ENCODE measurements around the gene SORCS1.
"Not testable (repeated sequence)": the region's sequence is repeated elsewhere in the genome, so short reads cannot be mapped to it uniquely, and the experiment has no call there.

SORCS1 gene

DNA sequence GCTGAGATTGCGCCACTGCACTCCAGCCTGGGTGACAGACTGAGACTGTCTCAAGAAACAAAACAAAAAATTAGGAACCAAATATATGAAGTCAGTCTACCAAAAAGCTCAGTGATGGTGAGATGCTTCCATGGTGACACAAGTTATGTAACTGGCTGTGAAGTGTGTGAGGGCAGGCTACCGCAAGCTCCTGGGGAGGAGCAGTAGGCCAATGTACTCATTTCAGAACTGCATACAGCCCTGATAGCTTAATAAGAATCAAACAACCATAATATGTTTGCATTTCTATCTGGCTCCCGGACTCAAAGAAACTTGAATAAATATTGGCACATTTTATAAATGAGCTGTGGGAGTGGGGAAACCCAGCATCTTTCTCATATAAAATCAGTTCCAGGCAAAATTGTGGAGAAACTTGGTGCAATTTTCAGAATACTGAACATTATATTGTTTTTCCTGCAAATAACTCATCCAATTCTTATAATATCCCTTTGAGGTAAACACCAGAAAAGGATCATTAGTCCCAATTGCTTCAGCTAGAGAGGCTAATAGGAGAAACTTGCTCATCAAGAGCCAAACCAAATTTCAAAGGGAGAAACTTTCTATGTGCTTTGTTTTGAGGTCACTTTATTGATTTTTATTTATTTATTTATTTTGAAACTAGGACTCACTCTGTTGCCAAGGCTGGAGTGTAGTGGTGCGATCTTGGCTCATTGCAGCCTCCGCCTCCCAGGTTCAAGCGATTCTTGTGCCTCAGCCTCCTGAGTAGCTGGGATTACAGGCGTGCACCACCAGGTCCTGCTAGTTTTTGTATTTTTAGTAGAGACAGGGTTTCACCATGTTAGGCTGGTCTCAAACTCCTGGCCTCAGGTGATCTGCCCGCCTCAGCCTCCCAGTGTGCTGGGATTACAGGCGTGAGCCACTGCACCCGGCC lies 127.0 kb downstream of the SORCS1 start:
- no peak for DNase-seq

DNA sequence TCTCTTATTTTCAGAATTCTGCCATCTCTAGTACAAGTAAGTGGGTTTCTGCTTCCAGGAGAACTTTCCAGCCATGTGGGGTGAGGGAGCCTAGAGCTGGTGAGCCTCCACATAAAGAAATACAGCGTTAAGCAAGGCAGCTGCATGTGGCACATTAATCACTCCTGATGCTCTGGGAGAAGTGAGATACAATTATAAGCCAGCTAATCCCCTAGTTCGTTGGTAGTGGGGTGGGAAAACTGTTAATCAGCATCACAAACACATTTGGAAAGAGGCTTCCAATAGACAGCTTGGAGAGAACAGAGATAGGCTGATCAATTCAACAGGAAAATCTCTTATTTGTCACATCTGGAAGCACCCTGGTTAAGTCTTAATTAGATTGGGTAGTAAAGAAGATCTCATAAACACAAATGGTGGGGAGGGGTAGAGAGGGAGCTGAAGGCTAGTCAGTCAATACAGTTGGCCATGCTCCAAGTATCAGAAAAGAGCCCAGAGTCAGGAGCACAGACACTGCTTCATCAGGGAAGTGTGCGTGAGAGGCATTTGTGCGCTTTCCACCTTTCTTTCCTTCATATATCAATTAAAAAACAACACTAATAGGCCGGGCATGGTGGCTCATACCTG lies 130.6 kb downstream of the SORCS1 start:
- DNase-seq = no peak

DNA sequence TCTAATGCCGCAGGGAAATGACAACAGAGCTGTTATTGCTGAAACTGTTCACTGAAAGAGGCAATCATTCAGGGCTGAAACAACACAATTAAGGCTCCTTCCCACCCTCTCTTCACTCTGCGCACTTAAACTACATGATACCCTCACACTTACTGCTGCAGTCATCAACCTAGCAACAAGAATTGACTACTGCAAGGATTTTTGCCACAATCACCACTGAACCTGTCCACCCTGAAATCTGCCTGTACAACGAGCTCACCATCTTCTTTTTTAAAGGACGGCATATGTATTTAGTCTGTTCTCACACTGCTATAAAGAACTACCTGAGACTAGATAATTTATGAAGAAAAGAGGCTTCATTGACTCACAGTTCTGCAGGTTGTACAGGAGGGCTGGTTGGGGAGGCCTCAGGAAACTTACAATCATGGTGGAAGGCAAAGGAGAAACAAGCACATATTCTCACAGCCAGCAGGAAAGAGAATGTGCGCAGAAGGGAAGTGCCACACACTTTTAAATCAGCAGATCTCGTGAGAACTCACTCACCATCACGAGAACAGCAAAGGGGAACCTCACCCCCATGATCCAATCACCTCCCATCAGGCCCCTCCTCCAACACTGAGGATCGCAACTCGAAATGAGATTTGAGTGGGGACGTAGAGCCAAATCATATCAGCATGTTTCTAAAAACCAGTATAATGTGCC lies 131.7 kb downstream of the SORCS1 start:
- no peak for DNase-seq

DNA sequence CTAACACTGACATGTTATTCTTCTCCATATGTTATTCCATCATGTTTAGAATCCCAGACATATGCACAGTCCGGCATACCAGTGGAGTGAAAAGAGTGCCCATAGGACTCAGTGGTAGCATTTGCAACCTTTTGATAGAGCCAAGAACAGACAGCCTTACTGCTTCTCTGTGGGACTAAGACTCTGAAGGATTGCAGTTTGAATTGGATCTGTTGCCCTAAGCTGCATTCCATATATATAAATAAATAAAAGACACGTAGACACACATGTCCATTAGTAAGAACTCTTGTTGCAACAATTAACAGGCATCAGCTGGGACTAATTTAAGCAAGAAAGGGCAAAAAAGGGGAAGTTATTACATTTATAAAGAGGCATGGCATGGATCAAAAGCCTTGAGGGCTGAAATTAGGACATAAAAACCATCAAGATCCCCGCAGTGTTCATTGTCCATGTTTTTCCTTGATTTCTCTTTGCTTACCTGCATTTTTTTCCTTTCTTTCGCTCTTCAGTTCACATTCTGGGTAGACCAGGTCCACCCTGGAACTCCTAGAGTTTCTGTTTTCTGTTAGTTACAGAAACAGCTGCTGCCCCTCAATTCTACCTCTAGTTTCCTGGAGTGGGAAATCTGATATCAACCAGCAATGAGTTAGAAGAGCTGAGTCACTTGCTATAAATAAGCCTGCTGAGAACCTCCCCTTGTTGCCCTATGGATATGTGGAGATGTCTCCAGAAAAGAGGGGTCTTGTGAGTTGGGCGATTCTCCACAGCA lies 132.4 kb downstream of the SORCS1 start:
- no peak for DNase-seq

DNA sequence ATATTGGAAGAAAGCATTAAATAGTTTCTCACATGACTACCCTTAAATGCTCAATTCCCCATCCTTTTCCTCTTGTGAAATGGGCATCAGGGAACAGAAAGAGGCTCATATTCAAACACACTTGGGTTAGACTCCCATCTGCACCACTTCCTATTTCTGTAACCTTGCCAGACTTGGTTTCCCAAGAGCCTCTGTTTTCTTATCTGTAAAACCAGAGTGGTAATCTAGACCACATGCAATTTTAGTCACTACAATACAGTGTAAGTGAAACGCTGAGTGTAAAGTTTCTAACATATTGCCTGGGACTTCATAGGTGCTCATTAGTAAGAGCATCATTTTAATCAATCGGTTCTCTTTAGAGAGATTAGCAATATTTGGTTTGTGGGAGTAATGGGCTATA lies 136.3 kb downstream of the SORCS1 start:
- DNase-seq = no peak

DNA sequence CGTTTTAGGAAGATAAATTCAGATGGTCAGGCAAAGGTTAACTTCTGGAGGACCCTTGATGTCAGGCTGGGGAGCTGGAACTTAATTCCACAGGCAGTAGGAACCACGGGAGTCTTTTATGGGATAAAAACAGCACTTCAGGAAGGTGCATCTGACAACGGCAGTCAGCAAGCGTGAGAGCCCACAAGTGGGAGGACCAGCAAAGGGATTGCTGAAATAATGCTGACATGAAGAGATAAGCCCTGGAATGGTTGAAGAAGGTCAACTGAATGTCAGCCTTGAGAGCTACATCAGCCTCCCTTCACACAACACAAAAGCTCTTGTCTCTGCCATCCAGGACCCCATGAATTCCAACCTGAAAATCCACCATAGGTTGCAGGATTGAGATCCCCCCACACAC lies 138.8 kb downstream of the SORCS1 start:
- no peak for DNase-seq

DNA sequence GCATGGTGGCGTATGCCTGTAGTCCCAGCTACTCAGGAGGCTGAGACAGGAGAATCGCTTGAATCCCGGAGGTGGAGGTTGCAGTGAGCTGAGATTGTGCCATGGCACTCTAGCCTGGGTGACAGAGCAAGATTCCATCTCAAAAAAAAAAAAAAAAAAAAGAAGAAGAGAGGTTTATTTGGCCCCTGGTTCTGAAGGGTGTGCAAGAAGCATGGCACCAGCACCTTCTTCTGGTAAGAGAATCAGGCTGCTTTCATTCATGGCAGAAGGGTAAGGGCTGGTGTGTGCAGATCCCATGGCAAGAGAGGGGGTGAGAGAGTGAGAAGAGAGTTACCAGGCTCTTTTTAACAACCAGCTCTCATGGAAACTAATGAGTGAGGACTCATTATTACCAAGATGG lies 140.5 kb downstream of the SORCS1 start:
- DNase-seq = not testable (repeated sequence)

DNA sequence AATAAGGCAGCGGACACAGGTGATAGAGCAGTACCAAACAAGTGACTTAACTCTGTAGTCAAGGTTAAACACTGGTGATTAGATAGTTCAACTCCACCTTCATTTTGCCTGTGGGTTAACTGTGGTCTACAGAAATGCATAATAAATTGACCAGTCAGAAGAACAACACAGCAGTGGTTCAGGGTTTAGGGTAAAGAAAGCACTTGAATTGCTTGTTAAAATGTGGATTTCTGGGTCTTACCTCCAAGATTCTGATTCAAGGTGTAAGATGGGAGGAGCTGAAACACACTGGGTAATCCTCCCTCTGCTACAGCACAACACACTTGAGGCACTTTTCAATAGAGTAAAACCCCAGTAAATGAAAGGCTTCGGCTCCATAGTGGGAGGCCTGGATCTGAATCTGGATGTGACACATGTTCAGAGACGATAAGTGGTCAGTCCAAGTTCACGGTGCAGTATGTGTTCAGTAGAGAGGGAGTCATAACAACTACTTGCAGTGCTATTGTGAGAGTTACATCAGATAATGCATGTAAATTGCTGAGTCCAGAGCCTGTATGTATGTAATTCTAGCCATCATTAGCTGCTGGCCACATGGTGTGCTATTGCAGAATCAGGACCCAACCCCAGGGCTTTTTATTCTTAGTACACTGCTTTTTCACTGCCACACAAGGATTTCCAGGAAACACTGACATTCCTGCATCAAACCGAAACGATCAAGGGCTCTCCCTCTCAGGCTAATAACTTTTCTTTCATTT lies 141.7 kb downstream of the SORCS1 start:
- no peak for DNase-seq

DNA sequence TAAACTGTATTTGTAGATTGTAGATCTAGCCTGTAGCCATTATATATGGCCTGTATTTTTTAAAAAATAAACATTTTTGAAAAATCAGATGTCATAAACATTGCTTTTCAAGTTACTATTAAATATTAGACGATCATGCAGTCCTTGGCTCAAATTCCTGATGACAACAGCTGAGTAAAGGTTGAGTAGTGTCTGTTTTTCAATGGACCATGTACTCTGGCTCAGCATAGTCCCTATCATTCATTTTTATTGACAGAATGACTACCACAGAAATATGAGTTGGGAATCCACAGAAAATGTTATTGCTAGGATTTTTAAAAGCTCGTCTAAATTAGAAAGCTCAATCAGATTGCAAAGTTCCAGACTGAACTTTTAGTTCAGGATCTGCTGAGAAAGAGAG lies 145.4 kb downstream of the SORCS1 start:
- DNase-seq = no peak

DNA sequence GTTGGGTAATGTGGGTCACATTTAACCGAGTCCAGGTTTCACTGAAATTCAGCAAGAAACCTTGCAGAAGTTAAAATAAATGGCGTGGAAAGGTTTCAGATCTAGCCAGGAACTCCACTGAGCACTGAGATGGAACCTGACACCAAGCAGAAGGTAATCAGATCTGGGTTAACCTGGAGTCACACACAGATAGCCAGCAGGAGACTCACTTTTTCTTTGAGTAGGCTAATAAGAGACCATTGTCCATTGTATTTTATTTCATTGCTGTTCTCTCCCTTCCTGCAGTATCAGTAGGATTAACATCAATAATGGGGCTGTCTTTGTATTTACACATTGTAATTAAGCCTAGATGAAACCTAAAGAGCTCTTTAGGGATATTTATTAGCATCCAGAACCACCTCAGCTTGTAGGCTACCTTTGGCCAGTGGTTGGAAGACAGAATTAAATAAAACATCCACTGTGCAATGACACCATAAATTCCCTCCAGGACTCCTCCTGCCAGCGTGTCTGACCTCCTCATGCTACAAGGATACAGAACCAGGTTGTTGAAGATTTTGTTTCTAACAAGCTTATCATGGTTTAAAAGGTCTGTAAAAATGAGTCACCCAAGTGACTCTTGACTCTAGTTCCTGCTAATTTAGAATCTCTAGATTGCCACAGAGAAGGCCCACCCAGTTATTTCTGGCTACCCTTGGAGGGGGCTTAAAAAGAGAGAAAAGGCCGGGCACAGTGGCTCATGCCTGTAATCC lies 151.1 kb downstream of the SORCS1 start:
- DNase-seq = no peak

DNA sequence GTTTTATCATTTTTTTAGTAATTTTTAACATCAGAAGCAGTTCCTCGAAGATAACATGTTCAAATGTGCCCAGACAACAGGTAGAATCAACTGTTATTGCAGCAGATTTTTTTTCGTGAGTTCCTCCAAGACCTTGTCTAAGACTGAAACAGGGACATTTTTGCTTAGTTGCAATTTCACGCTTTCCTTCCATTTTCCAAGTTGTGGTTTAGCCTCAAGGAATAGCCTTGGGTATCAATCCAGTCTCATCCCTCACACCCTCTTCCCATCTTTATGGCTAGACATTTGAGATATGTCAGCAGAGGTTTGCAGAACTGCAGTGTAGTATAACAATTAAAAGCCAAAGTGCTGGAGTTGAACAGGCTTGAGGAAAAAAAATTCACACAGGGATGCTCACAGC lies 152.5 kb downstream of the SORCS1 start:
- DNase-seq = no peak

DNA sequence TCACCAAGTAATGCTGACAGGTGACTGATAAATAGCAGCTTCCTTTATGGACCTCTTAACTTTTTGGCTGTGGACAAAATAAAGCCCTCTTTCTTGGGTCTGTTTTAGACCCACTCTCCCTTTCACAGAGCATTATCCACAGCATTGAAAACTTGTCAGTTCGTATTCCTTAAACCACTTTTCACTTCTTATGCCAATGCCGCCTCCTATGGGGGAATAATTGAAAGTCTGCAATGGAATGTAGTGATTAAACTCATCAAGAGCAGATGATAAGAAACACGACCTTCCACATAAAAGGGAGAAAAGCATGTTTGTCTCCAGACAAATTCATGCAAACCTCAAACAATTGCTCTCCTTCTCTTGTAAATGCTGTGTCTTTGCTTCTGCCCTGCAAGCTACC lies 153.4 kb downstream of the SORCS1 start:
- no peak for DNase-seq

DNA sequence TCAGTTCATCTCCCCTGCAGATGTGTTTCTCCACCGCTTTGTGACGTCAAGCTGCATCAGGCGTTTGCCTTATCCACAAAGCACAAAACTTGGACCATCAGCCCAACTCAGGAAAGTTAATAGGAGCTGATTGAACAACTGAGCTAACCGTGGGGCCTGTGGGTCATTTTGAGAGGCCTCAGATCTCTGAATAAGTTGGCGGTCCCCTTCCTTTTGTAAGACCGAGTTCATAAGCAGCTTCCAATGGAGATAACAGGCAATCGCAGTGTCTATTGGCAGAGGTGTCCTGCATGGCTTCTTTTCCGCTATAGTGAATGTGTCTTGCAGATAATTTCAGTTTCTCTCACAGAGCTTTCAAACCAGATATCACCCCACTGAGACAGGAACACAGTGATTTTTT lies 154.0 kb downstream of the SORCS1 start:
- DNase-seq = no peak

DNA sequence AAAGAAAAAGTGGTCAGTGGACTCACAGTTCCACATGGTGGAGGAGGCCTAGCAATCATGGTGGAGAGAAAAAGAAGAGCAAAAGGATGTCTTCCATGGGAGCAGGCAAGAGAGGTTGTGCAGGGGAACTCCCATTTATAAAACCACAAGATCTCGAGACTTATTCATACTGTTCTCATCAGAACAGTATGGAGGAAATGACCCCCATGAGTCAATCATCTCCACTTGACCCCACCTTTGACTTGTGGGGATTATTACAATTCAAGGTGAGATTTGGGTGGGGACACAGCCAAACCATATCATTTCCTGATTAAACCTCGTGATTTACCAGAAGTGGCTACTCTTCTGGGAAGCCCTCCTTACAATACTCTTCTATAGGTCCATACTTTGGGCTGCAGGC lies 160.1 kb downstream of the SORCS1 start:
- DNase-seq = no peak

DNA sequence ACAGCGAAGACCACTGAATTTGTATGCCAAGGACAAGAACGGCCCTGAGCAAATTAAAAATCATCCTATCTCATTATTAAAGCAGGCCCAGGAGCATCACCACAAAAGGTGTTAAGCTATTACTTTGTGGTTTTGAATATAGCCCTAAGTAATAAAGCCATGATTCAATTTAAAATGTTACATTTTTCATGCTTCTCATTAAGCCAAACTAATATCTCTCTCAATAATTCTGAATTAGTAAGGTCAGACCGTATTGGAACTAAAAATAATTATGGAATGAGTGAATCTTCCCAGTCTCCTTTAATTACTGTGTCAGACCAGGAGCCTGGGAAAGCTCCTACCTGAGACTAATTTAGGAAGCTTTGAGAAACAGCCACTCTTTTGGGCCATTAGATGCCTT lies 162.4 kb downstream of the SORCS1 start:
- no peak for DNase-seq

DNA sequence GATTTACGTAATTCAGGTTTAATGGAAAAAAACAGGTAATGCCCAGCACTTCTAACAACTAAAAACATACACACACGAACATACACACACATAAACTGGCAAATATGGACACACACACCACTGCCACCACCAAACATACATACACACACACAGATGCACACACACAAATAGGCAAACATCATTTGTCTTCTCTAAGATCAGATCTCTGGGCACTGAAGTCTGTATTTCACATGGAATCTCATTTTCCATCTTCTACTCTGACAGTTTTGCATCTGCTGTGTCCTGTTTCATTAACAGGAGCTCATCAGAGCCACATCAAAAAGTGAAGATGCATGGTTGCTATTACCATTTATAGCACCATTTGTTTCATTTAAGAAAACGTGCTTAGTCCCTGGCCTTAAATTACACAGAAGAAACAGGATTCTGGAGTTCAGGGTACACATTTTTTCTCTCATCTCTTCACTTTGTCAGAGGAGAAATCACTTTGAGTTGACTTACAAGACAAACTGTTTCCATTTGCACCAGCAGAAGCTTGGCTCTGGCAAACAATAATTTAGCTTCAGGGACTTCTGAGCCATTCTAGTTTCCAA lies 165.3 kb downstream of the SORCS1 start:
- no peak for DNase-seq

DNA sequence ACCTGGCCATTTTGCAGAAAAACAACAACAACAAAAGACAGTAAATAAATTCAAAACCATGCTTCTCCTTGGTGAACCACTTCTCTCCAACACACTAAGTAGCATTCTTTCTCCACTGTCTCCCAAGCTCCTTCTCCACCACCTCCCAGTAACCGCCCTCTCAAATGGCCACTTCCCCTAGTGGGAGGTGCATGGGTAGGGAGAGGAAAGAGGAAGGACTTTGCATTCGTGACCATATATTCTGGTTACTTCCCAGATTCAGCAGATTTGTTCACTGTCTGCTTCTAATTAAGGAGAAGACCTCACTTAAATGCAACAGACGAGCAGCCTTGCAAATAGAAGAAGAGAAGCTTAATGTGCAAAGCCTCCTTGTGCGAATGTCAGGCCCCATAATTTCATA lies 166.8 kb downstream of the SORCS1 start:
- DNase-seq = no peak

DNA sequence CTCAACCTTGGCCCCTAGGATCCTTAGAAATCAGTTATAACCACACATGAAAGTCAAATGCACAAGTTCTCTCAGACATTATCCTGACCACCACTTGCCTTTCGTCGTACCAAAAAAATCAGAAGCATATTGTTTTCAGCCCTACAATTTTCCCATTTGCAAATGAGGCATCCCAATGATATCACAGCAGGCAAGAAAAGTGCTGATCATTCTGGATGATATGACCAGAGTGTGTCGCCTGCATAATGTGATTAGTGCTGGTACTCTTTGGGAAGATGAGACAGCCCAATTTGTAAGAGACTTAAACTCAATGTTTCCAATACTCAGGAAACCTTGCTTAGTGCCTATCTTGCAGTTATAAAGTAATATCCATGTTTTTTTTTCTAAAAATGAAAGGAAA lies 168.0 kb downstream of the SORCS1 start:
- no peak for DNase-seq

DNA sequence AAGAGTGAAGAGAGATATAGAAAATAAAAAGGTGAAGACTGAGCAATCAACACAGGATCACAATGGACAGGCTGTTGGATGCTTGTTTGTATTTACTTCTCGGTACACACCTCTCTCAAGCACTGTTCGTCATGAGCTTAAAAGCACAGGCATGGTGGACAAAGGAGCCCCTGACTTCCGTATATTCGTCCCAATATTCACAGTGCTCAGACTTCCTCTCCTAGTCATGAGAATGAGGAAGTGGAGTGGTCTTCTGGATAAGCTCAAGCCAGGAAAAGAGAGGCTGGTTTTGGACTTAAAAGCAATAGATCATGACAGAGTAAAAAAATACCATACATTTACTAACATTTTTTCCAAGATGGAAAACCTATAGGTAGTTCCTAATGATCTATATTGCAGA lies 172.5 kb downstream of the SORCS1 start:
- no peak for DNase-seq

DNA sequence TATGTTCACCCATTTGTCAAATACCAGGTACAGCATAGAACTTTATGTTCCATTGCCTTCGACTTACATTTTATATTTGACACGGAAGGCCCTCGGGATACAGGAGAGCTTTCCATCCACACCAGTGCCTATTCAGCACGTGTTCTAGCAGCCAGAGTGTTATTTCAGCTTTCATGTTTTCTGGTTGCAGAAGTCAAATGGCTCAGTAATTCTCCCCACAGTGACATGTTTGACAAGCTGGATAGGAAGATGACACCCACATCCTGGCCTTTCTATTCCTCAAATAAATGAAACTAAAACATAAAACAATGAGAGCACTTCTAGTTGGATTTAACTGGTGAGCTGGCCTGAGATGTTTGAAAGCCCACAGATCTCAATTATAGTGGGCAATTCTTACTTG lies 173.4 kb downstream of the SORCS1 start:
- DNase-seq = no peak

DNA sequence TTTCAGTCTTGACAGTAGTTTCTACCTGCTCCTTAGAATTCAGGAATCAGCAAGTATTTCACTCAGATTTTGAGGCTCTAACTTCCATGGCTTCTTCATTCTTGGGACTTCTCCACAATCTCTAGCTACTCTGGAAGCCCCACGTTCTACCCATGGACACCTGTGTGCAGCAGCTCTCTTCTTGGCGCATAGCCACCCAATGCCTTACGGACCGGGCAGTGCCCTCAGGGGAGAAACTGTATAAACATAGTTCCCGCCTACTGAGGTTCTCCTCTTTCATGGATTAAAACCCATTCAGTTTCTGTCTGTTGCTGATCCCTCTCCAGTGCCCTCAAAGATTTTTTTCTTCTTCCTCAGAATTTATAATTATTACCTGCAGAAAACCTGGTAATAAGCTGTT lies 177.1 kb downstream of the SORCS1 start:
- no peak for DNase-seq

Measured in NCI-H2029 treated with DMSO at 0.1 percent for 48 hours (cell line).